ENCODE results near the gene ASTN2.

Gene ASTN2

DNA sequence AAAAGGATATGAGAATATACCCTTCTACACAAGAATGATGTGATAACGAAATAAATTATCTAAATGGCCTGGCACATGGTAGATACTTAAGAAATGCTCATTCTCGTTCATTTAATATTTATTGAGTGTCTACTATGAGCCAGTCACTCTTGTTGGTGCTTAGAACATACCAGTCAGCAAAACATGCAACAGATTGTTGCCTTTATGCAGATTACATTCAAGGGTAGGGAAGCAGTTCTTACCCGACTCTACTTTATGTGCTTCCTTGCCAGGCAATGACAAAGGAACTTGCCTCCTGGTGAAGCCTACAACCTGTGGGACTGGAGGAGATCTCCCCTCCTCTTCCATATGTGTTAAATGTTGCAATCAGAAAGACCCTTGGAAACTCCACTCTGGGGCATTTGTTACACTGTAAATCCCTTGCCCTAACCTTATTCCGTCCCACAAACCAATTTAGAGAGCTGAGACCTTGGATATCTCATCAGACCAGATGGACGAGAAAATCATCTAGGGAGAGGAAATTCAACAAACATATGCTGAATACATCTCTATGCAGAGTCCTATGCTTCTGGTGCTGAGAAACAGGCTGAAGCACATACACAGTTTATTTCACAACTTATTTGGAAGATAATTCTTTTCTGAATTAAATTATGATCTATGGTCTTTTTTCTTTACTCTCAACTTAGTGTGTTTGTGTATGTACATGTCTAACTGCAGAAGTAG lies 855.9 kb downstream of the ASTN2 start:
- DNase-seq (ENCODE audit: low read depth) = no peak

- no peak for DNase-seq (ENCODE audit: low read depth)
Measured at GRCh38 chr9:116558035-116558434, 856.8 kb downstream of the ASTN2 start.

DNA sequence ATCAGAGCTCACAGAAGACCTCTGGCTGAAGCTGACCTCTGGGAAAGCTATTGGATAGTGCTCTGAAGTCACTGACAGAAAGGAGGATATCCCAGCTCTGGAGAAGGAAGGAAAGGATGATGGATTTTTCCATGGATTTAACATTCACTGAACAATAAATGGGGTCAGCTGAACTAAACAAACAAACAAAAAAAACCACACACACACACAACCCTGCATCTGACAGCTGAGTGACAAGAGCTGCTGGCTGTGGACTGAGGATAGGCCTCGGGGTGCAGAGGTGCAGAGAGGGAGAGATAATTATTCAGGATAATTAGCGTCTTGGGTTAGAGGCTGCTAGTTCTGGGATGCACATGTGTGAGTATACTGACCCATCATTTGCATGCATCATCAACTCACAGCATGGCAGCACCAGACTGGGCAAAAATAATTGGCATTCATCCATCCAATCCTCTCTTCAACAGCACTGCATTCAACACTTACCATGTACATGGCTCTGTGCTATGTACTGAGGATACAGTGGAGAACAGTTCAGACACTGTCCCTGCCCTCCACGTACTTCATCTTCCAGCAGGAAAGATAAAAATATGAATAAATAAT lies 859.2 kb downstream of the ASTN2 start:
- no peak for DNase-seq (ENCODE audit: low read depth)

GRCh38 chr9:116555119-116555518 lies 859.7 kb downstream of the ASTN2 start:
- no peak for DNase-seq (ENCODE audit: low read depth)

DNA sequence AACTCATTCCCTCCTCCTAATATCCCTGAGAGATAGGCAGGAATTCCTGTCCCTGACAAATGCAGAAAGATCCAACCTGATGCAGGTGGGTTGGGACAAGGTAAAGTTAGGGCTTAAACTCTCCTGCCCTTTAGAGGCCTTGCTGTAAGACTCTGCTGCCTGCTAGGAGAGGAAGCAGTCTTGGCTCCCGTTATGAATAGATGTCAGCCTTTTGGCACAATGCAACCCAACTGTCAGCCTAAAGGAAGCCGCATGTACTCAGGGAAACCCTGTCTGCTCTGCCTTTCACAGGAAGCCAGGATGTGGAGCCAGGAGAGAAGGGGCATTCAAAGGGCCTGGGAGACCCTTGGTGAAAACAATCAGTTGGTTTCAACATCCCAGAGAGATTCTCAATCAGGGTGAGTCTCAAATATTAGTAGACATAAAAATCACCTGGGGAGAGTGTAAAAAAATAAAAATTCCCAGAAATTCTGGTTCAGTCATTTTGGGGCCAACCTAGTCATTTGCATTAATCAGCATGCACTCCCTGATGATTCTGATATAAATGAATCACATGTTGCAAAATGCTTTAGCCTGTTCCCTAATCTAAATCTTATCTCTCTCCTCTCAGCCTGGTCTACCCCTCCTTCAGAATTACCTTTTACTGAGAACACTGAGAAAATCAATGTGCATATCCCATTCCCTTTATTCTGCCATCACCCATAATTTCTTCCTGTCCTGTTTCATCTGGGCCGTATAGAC lies 864.0 kb downstream of the ASTN2 start:
- DNase-seq (ENCODE audit: low read depth) = peak; percentile 25

DNA sequence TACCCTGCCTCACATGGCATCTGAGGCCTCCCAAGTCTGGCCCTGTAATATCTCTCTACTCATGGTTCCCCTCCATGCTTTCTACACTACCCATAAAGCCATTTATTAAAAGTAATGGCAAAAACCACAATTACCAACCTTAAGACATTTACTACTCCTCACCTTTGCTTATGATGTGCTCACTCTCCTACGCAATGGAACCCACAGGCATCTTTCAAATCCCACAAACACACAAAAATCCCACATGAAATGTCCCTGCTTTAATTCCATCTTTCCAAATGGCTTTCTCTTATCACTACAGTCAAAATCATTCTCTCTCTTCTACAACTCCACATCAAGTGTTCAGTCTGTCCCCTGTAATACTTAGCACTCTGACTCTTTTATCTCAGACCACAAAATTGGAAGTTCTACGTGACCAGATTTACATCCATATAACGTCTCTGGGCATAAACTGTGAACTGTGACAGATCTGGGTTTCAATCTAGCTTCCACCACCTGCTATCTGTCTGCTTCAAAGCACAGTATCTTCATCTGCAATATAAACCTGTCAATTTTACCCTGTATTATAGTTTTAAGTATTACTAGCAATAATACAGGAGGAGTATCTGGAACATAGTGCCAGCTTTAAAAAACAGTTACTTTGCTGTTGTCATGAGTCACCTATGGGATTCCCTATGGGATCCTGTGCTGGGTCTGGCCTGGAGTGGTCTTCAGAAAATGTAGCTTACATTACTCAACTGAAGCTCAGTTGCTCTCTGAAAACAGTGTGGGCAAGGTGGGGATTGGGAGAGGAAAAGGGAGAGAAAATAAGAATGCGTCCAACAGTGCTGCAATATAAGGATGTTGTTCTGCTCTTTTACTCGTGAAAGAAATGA lies 864.8 kb downstream of the ASTN2 start:
- DNase-seq (ENCODE audit: low read depth) = no peak

DNA sequence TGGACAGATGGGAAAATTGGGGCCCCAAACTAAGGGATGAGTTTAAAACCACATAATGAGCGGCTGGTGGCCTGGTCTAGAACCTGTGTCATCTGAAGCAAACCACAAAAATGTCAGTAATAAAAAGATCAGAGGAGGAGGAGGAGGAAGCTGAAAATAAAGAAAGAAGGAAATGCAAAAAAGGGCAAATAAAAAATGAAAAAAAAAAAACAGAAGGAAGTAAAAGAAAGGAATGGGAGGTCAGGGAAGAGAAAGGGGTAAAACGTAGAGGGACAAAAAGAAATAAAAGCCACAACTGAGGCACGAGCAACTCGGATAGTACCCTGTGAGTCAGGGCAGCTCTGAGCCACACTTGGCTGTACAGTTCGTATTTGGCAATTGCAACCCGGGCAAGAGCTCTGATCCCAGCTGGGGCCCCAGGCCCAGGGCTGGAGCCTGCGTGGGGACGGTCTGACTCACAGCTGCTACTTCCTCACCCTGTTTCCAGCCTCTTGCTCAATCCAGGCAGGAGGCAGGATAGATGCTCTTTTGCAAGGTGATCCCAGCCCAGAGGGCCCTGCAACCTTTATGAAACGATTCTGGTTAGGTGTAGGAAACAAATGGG lies 865.7 kb downstream of the ASTN2 start:
- peak; percentile 93 for DNase-seq (ENCODE audit: low read depth)

DNA sequence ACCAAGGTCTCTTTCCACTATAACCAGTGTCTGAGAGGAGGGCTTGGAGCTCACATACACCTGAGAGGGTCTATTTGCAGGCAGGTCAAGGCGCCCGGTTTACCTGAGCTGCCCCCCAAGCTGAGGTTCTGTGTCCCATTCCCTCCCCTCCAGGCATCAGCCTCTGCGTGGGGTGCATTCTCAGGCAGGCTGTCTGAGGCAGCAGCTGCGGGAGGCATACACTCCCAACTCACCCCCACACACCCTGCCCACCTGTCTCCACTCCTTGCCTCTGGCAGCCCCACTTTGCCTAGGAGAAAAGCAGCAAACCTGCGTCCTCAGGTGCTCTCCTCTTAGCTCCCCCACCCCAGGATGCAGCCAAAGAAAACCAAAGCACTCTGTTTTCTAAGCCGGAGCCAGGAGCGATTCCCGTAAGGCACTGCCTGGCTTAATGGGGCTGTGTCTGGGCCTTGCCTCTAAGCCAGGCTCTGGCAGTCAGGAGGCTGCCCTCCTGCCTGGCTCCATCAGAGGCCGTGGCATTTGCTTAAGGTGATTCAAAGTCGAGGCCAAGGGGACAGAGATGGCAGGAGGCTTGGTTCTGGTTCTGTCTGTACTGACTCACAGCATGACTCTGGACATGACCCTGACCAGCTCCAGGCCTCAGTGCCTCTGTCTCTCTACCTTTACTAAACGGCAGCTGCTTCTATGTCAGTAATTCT lies 867.0 kb downstream of the ASTN2 start:
- DNase-seq (ENCODE audit: low read depth) = no peak

GRCh38 chr9:116546711-116547581 lies 867.9 kb downstream of the ASTN2 start:
- DNase-seq (ENCODE audit: low read depth) = peak; percentile 10

- no peak for DNase-seq (ENCODE audit: low read depth)
Measured at GRCh38 chr9:116544896-116545295, 870.0 kb downstream of the ASTN2 start.

DNA sequence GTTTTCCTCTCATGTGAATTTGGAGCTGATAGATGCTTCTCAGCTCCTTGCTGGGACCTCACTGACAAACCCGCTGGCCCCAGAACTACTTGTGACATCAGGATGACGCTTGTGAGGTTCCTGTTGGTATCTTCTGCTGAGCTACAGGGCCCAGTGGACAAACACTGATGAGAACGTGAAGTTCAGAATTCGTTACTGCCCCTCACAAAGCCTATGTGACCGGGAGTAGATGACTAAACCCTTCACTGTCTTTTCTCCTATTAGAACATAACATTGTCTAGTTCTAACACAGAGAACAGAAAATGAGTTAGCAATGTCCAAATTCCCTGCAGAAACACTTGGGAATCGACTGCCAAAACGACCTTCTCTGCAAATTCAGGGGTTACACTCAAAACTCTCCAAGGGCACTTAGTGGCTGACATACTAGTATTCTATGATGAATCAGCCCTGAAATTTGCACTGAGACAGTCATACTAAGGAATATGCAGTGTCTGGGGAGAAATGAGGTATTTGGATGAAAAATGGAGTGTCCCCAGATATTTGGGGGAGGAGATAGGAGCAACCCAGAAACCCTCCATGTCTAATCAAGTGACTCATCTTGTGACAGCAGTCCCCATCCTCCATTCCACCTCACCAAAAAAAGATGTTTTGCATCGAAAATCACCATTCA lies 871.0 kb downstream of the ASTN2 start:
- peak; percentile 89 for DNase-seq (ENCODE audit: low read depth)

DNA sequence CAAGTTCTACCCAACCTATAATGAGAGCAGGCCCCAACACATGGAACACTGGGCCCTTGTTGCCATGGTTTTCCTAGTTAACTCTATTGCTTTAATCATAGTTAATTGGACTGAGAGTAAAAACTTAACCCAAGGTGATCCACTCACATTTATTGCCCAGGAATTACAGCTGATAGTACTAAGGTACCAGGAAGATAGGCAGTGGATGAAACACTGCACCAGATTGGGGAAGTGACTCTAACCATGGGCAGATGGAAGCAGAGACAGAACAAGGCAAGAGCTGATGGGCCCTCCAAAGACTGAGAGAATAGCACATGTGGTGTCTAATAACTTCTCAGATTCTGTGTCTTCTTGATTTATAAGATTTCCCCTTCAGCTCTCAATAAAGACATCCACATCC lies 873.5 kb downstream of the ASTN2 start:
- DNase-seq (ENCODE audit: low read depth) = no peak

GRCh38 chr9:116539549-116539948 lies 875.3 kb downstream of the ASTN2 start:
- DNase-seq (ENCODE audit: low read depth) = no peak

DNA sequence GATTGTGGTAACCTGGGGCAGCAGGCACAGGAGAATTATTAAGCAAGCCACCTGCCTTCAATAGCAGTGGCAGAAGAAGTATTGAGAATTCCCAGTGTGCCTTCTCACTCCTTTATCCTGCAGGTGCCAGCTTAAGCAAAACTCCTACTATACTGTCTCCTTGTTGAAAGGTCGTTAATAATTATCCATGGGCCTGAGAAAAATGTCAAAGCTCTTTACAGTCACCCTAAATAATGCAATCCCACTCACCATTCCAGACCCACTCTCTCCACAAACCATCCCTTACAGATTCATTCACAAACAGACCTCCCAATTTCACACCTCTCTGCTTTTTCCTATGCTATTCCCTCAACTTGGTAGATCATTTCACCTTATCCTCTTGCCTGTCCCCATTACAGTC lies 889.2 kb downstream of the ASTN2 start:
- no peak for DNase-seq (ENCODE audit: low read depth)

DNA sequence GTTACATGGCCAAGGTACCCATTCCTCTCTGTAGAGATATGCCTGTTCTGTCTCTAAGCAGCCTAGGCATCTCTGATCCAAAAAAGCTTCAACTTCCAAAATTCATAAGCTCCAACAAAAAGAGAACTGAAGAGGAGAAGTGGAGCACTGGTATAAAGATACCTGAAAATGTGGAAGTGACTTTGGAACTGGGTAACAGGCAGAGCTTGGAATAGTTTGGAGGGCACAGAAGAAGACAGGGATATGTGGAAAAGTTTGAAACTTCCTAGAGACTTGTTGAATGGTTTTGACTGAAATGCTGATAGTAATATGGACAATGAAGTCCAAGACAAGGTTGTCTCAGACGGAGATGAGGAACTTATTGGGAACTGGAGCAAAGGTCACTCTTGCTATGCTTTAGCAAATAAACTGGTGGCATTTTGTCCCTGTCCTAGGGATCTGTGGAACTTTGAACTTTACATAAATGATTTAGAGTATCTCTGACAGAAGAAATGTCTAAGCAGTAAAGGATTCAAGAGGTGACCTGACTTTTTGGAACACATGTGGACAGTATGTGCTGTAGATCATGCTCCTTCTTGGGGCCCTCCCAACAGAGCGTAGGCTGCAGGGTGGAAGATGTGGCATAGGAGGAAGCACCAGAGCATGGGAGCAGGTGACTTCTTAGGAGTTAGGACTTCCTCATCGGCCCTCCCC lies 889.9 kb downstream of the ASTN2 start:
- DNase-seq (ENCODE audit: low read depth) = no peak

DNA sequence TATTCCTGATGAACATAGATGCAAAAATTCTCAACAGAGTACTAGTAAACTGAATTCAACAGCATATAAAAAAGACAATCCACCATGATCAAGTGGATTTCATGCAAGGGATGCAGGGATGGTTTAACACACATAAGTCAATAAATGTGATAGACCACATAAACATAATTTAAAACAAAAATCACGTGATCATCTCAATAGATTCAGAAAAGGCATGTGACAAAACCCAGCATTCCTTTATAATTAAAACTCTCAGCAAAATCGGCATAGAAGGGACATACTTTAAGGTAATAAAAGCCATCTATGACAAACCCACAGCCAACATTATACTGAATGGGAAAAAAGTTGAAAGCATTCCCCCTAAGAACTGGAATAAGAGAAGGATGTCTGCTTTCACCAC lies 894.6 kb downstream of the ASTN2 start:
- no peak for DNase-seq (ENCODE audit: low read depth)

GRCh38 chr9:116516456-116516855 lies 898.4 kb downstream of the ASTN2 start:
- peak; percentile 15 for DNase-seq (ENCODE audit: low read depth)

- no peak for DNase-seq (ENCODE audit: low read depth)
Measured at GRCh38 chr9:116515541-116515940, 899.3 kb downstream of the ASTN2 start.

DNA sequence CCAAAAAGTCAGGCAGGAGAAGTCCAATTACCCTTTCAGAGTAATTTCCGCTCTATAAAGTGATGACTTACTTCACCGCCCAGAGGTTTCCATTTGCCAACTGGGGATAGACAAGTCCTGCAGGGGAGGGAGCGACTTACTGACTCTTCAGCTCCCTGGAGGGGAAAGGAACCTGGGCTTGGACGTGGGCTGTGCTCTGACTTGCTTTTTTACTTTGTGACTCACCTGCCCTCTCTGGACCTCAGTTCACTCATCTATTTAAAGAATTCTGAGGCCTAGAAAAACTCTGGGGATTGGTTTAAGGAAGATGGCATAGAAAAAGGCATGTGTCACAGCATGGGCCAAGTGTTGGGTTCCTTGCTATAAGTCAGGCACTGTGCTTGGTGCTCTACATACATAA lies 908.2 kb downstream of the ASTN2 start:
- no peak for DNase-seq (ENCODE audit: low read depth)
